Progenitor cell of endocrine pancreas (in vitro differentiated cells): Measurements from ENCODE around the gene NEGR1. TPM values are rescaled to one million over a fixed set of nuclear protein-coding genes. Genes with fewer than 3 reads are reported as not detected.

Experiments used
- DNase-seq: peaks from one replicate; pipeline ENCODE4 v3.0.0; 2021; ENCODE audit warnings: low spot score; ENCODE audit not compliant: unreplicated experiment
- H3K27ac Mint-ChIP-seq: 2 replicates; pipeline ENCODE4 v1.8.0; 2021; ENCODE audit warnings: mild to moderate bottlenecking, moderate library complexity, mixed read lengths
- H3K27me3 Mint-ChIP-seq: 2 replicates; pipeline ENCODE4 v1.8.0; 2021; ENCODE audit warnings: mixed read lengths
- H3K36me3 Mint-ChIP-seq: 2 replicates; pipeline ENCODE4 v1.8.0; 2022; ENCODE audit warnings: mixed read lengths; ENCODE audit not compliant: insufficient read depth
- H3K4me1 Mint-ChIP-seq: 2 replicates; pipeline ENCODE4 v1.8.0; 2021; ENCODE audit warnings: low read depth, mixed read lengths
- H3K4me3 Mint-ChIP-seq: 2 replicates; pipeline ENCODE4 v1.8.0; 2021; ENCODE audit warnings: low read depth, mild to moderate bottlenecking, moderate library complexity, mixed read lengths
- H3K9me3 Mint-ChIP-seq: 2 replicates; pipeline ENCODE4 v1.8.0; 2021; ENCODE audit warnings: low read depth, mixed read lengths
- total RNA-seq: library from RNA; stranded (reverse); gene quantifications from 2 replicates; pipeline ENCODE4 v1.2.1, GENCODE V29; 2021
- TF ChIP-seq, protein P1 (sequence below): fragments of 200-600 bp; sonication (generic); IDR thresholded peaks from one replicate; pipeline ENCODE4 v1.5.0; 2021; ENCODE audit warnings: antibody characterized with exemption, mild to moderate bottlenecking; ENCODE audit not compliant: unreplicated experiment

Gene NEGR1
- total RNA-seq, 1 donor from 2014 or later = 3.1 TPM

DNA sequence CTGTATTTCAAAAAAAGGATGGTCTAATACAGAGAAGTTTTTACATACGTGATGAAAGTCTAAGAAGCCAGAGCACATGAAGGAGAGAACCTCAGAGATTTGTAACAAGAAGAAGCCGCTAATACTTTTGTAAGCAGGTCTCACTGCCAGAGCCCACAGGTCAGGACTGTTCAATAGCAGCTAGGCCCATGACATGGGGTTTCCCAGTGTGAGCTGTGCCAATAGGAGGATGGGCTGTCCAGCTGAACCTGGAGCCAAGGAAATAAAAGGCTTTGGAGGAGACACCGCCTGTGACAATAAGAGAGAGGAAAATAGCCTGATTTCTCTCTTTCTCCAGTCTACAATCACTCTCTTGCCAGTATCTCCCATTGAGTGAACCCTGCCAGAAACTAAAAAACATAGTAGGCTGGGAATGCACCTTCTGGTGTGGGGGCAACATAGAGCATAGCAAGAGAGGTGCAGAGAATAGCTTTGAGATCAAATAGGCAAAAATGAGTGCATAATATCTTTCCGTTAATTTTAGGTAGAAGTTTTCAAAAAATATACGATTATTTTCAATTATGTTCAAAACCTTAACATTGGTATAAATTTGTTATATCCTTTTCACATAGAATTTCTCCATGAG is 360.3 kb downstream of the NEGR1 start:
- H3K36me3 Mint-ChIP-seq = no peaks in the 10 kb centered on the region
- H3K4me1 Mint-ChIP-seq = no peaks in the 10 kb centered on the region
- peaks cover 3% of the 10 kb centered on the region for H3K9me3 Mint-ChIP-seq
- H3K27ac Mint-ChIP-seq = peak overlapping the region; percentile 47
- H3K4me3 Mint-ChIP-seq = no peak overlapping the region
- no peak for DNase-seq
- TF ChIP-seq, protein P1, sequence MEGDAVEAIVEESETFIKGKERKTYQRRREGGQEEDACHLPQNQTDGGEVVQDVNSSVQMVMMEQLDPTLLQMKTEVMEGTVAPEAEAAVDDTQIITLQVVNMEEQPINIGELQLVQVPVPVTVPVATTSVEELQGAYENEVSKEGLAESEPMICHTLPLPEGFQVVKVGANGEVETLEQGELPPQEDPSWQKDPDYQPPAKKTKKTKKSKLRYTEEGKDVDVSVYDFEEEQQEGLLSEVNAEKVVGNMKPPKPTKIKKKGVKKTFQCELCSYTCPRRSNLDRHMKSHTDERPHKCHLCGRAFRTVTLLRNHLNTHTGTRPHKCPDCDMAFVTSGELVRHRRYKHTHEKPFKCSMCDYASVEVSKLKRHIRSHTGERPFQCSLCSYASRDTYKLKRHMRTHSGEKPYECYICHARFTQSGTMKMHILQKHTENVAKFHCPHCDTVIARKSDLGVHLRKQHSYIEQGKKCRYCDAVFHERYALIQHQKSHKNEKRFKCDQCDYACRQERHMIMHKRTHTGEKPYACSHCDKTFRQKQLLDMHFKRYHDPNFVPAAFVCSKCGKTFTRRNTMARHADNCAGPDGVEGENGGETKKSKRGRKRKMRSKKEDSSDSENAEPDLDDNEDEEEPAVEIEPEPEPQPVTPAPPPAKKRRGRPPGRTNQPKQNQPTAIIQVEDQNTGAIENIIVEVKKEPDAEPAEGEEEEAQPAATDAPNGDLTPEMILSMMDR = no peak
- no peaks in the 10 kb centered on the region for H3K27me3 Mint-ChIP-seq

- TF ChIP-seq, protein P1 = no peak
- no peaks in the 10 kb centered on the region for H3K4me1 Mint-ChIP-seq
- H3K9me3 Mint-ChIP-seq = peaks cover 6% of the 10 kb centered on the region
- no peak overlapping the region for H3K27ac Mint-ChIP-seq
- H3K36me3 Mint-ChIP-seq = no peaks in the 10 kb centered on the region
- DNase-seq = no peak
- no peaks in the 10 kb centered on the region for H3K27me3 Mint-ChIP-seq
- no peak overlapping the region for H3K4me3 Mint-ChIP-seq
These were observed 361.1 kb downstream of the NEGR1 start for GRCh38 chr1:71921204-71921603.

- Mint-ChIP-seq H3K27ac (no peak overlapping the region), H3K27me3 (no peaks in the 10 kb centered on the region), H3K4me1 (no peaks in the 10 kb centered on the region), H3K36me3 (no peaks in the 10 kb centered on the region), H3K9me3 (peaks cover 8% of the 10 kb centered on the region), H3K4me3 (no peak overlapping the region)
- DNase-seq = no peak
- TF ChIP-seq, protein P1 = no peak
These were observed 361.8 kb downstream of the NEGR1 start for GRCh38 chr1:71920556-71920955.

DNA sequence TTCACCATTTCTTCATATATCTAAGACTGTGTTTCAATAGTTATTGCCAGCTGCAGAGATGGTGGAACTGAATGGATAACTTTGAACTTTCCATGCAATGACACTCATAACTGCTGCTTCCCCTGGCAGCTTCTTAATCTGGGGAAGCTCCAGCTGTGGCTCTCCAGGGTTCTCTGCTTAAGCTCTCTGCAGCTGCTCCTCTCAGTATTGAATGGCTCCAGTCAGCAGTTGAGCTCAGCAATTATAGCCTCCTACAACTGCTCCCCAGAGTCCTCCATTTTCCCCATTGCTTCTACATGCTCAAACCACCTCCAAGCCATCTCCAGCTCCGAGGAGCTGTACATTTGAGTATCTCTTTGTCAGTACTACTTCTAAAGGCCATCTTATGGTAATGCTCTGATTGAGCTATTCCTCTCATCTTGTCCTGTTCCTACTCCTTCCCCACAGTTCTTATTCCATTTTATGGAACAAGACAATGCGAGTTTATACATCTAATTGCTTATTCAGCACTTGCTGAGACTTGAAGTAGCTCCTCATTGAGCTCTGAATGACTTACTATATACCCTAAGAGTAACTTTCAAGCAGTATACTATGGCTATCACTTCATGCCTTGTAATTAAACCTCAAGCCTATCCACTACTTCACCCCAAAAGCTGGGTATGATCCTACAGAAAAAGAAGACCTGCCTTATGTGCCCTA is 362.4 kb downstream of the NEGR1 start:
- Mint-ChIP-seq H3K4me1 (no peaks in the 10 kb centered on the region), H3K9me3 (peaks cover 8% of the 10 kb centered on the region), H3K36me3 (no peaks in the 10 kb centered on the region), H3K4me3 (no peak overlapping the region), H3K27ac (no peak overlapping the region), H3K27me3 (no peaks in the 10 kb centered on the region)
- TF ChIP-seq, protein P1 = no peak
- no peak for DNase-seq

GRCh38 chr1:71918630-71919029 is 363.7 kb downstream of the NEGR1 start:
- Mint-ChIP-seq H3K4me3 (no peak overlapping the region), H3K36me3 (no peaks in the 10 kb centered on the region), H3K4me1 (no peaks in the 10 kb centered on the region), H3K9me3 (peaks cover 8% of the 10 kb centered on the region), H3K27ac (no peak overlapping the region), H3K27me3 (no peaks in the 10 kb centered on the region)
- TF ChIP-seq, protein P1 = no peak
- DNase-seq = no peak
